ENCODE measurements around the gene MT2A.

Gene MT2A

GRCh38 chr16:56608043-56608875, at the start of gene MT2A:
MT2A (plus strand) TSS chr16:56608584; CDS start chr16:56608656, 72 bp downstream.
- ChIA-PET CTCF (no interaction called here), POLR2A (ENCODE audit: low non-redundant PET) (interaction anchor here (0.6 to 1.5 kb wide), 7 partner anchors 9 to 83 kb away, joined by 3 to 9 read pairs (median 3); partner anchors contain the start of genes MT1E and MT1X)
- peak within 1 kb of the TSS; percentile 100 for H3K27ac ChIP-seq
- peak; percentile 92 for DNase-seq (ENCODE audit: low spot score)
- no peak for TF ChIP-seq CTCF (conservative IDR thresholded peaks at IDR 0.05; ENCODE audit: low read depth)

- no peak overlapping the region for H3K27ac ChIP-seq
- POLR2A ChIA-PET (ENCODE audit: low non-redundant PET), result interaction anchor here (1.0 kb wide), 1 partner anchor 49 kb away, joined by 3 read pairs; the partner anchor contains the start of gene MT2A
- TF ChIP-seq CTCF (conservative IDR thresholded peaks at IDR 0.05; ENCODE audit: low read depth), result no peak
- no peak for DNase-seq (ENCODE audit: low spot score)
- CTCF ChIA-PET, result no interaction called here
Observed at GRCh38 chr16:56559109-56559508, 49.3 kb upstream of the MT2A start.

- no peak for TF ChIP-seq CTCF (conservative IDR thresholded peaks at IDR 0.05; ENCODE audit: low read depth)
- CTCF ChIA-PET, result interaction anchor here (1.3 kb wide), 1 partner anchor 16 kb away, joined by 3 read pairs; no protein-coding TSS in a partner anchor
- DNase-seq (ENCODE audit: low spot score), result no peak
- POLR2A ChIA-PET (ENCODE audit: low non-redundant PET), result no interaction called here
- H3K27ac ChIP-seq, result no peak overlapping the region
Observed at GRCh38 chr16:56560447-56560846, 47.9 kb upstream of the MT2A start.

GRCh38 chr16:56561126-56561525, 47.3 kb upstream of the MT2A start:
- POLR2A ChIA-PET (ENCODE audit: low non-redundant PET), result no interaction called here

GRCh38 chr16:56564793-56565477, 43.4 kb upstream of the MT2A start, which contains the start of gene MT4:
MT4 (plus strand) TSS chr16:56565073; CDS start chr16:56565129, 56 bp downstream.
- DNase-seq (ENCODE audit: low spot score), result no peak
- ChIA-PET POLR2A (ENCODE audit: low non-redundant PET) (no interaction called here), CTCF (interaction anchor here (0.6 kb wide), 4 partner anchors 12 to 689 kb away, joined by 3 to 4 read pairs (median 4); no protein-coding TSS in a partner anchor)
- TF ChIP-seq CTCF (conservative IDR thresholded peaks at IDR 0.05; ENCODE audit: low read depth), result no peak
- no peak within 1 kb of the TSS for H3K27ac ChIP-seq

More at GRCh38 chr16:56561126-56561525, 47.3 kb upstream of the MT2A start:
- CTCF ChIA-PET, result no interaction called here
- no peak for DNase-seq (ENCODE audit: low spot score)
- TF ChIP-seq CTCF (conservative IDR thresholded peaks at IDR 0.05; ENCODE audit: low read depth), result no peak
- no peak overlapping the region for H3K27ac ChIP-seq

- TF ChIP-seq CTCF (conservative IDR thresholded peaks at IDR 0.05; ENCODE audit: low read depth), result no peak
- DNase-seq (ENCODE audit: low spot score), result no peak
- POLR2A ChIA-PET (ENCODE audit: low non-redundant PET), result no interaction called here
- CTCF ChIA-PET, result interaction anchor here (0.6 kb wide), 1 partner anchor 29 kb away, joined by 3 read pairs; no protein-coding TSS in a partner anchor
- no peak overlapping the region for H3K27ac ChIP-seq
Observed at GRCh38 chr16:56569971-56570370, 38.4 kb upstream of the MT2A start.
